Measurements from ENCODE around the gene EFNA5. TPM values are rescaled to one million over a fixed set of nuclear protein-coding genes. Genes with fewer than 3 reads are reported as not detected.

The EFNA5 gene
- total RNA-seq, 4 donors from 2014 or later = 2.4 to 9.2 (median 3.9) TPM

- Histone ChIP-seq H3K36me3 (no peaks in the 10 kb centered on the region), H3K27ac (no peak overlapping the region), H3K4me1 (no peaks in the 10 kb centered on the region), H3K9me3 (no peaks in the 10 kb centered on the region), H3K27me3 (no peaks in the 10 kb centered on the region), H3K4me3 (no peak overlapping the region)
- no peak for ATAC-seq
- WGBS, 2 donors (ENCODE audit: low coverage in 1 of 2) = 64 to 95% methylated on average over 2 of the region's 2 CpGs
- TF ChIP-seq, protein P1, sequence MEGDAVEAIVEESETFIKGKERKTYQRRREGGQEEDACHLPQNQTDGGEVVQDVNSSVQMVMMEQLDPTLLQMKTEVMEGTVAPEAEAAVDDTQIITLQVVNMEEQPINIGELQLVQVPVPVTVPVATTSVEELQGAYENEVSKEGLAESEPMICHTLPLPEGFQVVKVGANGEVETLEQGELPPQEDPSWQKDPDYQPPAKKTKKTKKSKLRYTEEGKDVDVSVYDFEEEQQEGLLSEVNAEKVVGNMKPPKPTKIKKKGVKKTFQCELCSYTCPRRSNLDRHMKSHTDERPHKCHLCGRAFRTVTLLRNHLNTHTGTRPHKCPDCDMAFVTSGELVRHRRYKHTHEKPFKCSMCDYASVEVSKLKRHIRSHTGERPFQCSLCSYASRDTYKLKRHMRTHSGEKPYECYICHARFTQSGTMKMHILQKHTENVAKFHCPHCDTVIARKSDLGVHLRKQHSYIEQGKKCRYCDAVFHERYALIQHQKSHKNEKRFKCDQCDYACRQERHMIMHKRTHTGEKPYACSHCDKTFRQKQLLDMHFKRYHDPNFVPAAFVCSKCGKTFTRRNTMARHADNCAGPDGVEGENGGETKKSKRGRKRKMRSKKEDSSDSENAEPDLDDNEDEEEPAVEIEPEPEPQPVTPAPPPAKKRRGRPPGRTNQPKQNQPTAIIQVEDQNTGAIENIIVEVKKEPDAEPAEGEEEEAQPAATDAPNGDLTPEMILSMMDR (IDR thresholded peaks at IDR 0.05) = no peak
- no peak for TF ChIP-seq POLR2A (IDR thresholded peaks at IDR 0.05)
- no peak for TF ChIP-seq EP300 (IDR thresholded peaks at IDR 0.05)
- no peak for TF ChIP-seq POLR2AphosphoS5 (IDR thresholded peaks at IDR 0.05)
These were observed 338.9 kb downstream of the EFNA5 start for GRCh38 chr5:107331882-107332281.

DNA sequence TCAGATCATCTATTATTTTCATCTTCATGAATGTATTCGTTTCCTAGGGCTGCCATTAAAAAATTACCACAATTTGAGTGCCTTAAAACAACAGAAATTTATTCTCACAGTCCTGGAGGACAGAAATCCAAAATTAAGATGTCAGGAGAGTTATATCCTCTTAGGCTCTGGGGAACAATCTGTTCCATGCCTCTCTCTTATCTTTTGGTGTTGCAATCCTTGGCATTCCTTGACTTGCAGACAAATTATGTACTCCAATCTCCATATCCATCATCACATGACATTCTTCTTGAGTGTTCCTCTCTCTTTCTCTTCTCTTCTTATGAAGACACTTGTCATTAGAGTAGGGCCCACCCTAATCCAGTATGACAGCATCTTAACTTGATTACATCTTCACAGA lies 339.4 kb downstream of the EFNA5 start:
- Histone ChIP-seq H3K36me3 (no peaks in the 10 kb centered on the region), H3K4me3 (no peak overlapping the region), H3K4me1 (no peaks in the 10 kb centered on the region), H3K9me3 (no peaks in the 10 kb centered on the region), H3K27me3 (no peaks in the 10 kb centered on the region), H3K27ac (no peak overlapping the region)
- 83% methylated on average over 1 of the region's 1 CpG for WGBS, 2 donors (ENCODE audit: low coverage in 1 of 2)
- ATAC-seq = no peak
- TF ChIP-seq EP300 (IDR thresholded peaks at IDR 0.05) (no peak), POLR2A (IDR thresholded peaks at IDR 0.05) (no peak), POLR2AphosphoS5 (IDR thresholded peaks at IDR 0.05) (no peak)
- TF ChIP-seq, protein P1 (IDR thresholded peaks at IDR 0.05) = no peak

DNA sequence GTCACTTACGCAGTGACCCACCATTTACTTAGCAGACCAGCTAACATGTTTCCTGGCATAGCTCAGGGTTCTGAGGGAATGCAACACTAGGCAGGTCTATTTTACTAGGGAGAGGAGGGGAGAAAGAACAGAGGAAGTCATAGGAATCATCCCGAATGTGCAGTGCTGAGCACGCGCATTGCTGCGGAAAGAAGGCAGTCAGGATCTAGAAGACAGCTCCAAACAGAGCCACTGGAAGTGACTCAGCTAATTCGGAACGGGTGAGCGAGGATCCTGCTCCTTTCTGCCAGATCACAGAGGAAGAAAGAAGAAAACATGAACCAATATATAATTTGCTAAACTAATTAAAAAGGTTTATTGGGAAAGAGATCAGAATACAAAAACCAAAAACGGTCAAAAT lies 339.8 kb downstream of the EFNA5 start:
- ATAC-seq = no peak
- Histone ChIP-seq H3K27me3 (no peaks in the 10 kb centered on the region), H3K9me3 (no peaks in the 10 kb centered on the region), H3K4me1 (no peaks in the 10 kb centered on the region), H3K27ac (no peak overlapping the region), H3K36me3 (no peaks in the 10 kb centered on the region), H3K4me3 (no peak overlapping the region)
- TF ChIP-seq, protein P1 (IDR thresholded peaks at IDR 0.05) = no peak
- TF ChIP-seq EP300 (IDR thresholded peaks at IDR 0.05) = no peak
- no peak for TF ChIP-seq POLR2AphosphoS5 (IDR thresholded peaks at IDR 0.05)
- no peak for TF ChIP-seq POLR2A (IDR thresholded peaks at IDR 0.05)
- 93% methylated on average over 6 to 9 of the region's 9 CpGs for WGBS, 2 donors (ENCODE audit: low coverage in 1 of 2)

GRCh38 chr5:107329850-107330249 lies 340.9 kb downstream of the EFNA5 start:
- no peaks in the 10 kb centered on the region for H3K27me3 ChIP-seq
- H3K27ac ChIP-seq = no peak overlapping the region
- no peaks in the 10 kb centered on the region for H3K9me3 ChIP-seq
- H3K36me3 ChIP-seq = no peaks in the 10 kb centered on the region
- ATAC-seq = no peak
- TF ChIP-seq POLR2AphosphoS5 (IDR thresholded peaks at IDR 0.05) (no peak), EP300 (IDR thresholded peaks at IDR 0.05) (no peak), POLR2A (IDR thresholded peaks at IDR 0.05) (no peak)
- TF ChIP-seq, protein P1 (IDR thresholded peaks at IDR 0.05) = no peak
- H3K4me1 ChIP-seq = no peaks in the 10 kb centered on the region
- H3K4me3 ChIP-seq = no peak overlapping the region

Data from gastroesophageal sphincter (tissue), 4 donors.